Lower leg skin (tissue), 4 donors: Measurements from ENCODE around the gene BTN3A1. TPM values are rescaled to one million over a fixed set of nuclear protein-coding genes. Genes with fewer than 3 reads are reported as not detected.
A peak's percentile ranks its signal among the peaks of the same experiment; 100 is the strongest.
"Not testable (repeated sequence)": the region's sequence is repeated elsewhere in the genome, so short reads cannot be mapped to it uniquely, and the experiment has no call there.

ENCODE experiments used
- DNase-seq, 2 donors: peaks; one replicate each; pipeline ENCODE4 v3.0.0-alpha.2; 2019; ENCODE audit warnings: low spot score in 2 of 2
- H3K4me3 ChIP-seq: fragments of 200-600 bp; sonication (generic); 2 replicates; pipeline ENCODE4 v1.5.1; 2017; ENCODE audit warnings: mild to moderate bottlenecking, low read depth; ENCODE audit not compliant: poor library complexity, severe bottlenecking
- POLR2A ChIP-seq, 2 donors: fragments of 450-650 bp; IDR thresholded peaks; one replicate each; pipeline ENCODE4 v1.6.1; 2016 to 2017; ENCODE audit warnings: antibody characterized with exemption in 2 of 2, mild to moderate bottlenecking in 1 of 2, moderate library complexity in 1 of 2
- WGBS, 2 donors: methylation state at CpG; one replicate each; pipeline ENCODE4 v1.1.5; 2018; 5-methylcytosine and 5-hydroxymethylcytosine counted together
- intact Hi-C: fragments of 100-400 bp; cut with DNase I; formaldehyde crosslinking; loops from one replicate; pipeline ENCODE4 v1.15.0; 2023; ENCODE audit warnings: low total_unique reads
- total RNA-seq, 4 donors: library from RNA; depleted of rRNA; stranded (reverse); fragments of >200 nt; gene quantifications; one replicate each; pipeline ENCODE4 v1.1.0, GENCODE V29; 2016
- TF ChIP-seq, protein P1 (sequence below), 3 donors: fragments of 450-650 bp; IDR thresholded peaks; one replicate each; pipeline ENCODE4 v1.5.1; 2016; ENCODE audit warnings: antibody characterized with exemption in 3 of 3, mild to moderate bottlenecking in 3 of 3, moderate library complexity in 2 of 3

BTN3A1 gene
- total RNA-seq = 10 to 100 TPM; 10.4 to 17.7 (median 15.1) TPM

DNA sequence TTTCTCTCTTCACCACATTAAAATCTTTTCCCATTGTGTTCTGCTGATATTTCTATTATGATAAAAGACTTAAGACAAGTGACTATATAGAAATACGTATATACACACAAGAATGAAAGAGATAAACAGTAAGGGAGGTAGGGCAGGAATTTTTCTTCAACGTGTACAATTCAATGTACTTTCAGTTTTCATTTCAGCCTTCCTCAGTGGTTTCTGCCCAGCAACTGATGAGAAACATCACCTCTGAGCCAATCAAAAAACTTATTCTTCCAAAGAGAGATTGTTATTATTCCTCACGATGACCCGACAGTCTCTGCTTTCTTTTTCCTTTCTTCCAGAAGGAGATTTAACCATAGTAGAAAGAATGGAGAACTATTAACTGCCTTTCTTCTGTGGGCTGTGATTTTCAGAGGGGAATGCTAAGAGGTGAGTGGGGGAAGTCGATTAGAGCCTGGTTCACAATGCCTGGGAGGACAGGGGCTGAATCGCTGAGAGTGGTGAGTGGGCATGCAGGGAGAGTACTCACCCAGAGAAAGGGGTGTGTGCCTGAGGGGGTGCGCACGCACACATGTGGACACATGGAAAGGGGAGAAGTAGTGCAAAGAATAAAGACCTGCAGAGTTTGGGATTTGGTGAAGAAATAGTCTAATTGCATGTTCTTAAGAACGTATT, at the start of gene BTN3A1:
Gene BTN3A1, plus strand, starts transcription at position 289 of the 672 bp plus-strand sequence. CDS start 3,289 bp downstream, outside the sequence.
- intact Hi-C loops = no loop called here
- TF ChIP-seq POLR2A (IDR thresholded peaks at IDR 0.05) = no peak
- TF ChIP-seq, protein P1, sequence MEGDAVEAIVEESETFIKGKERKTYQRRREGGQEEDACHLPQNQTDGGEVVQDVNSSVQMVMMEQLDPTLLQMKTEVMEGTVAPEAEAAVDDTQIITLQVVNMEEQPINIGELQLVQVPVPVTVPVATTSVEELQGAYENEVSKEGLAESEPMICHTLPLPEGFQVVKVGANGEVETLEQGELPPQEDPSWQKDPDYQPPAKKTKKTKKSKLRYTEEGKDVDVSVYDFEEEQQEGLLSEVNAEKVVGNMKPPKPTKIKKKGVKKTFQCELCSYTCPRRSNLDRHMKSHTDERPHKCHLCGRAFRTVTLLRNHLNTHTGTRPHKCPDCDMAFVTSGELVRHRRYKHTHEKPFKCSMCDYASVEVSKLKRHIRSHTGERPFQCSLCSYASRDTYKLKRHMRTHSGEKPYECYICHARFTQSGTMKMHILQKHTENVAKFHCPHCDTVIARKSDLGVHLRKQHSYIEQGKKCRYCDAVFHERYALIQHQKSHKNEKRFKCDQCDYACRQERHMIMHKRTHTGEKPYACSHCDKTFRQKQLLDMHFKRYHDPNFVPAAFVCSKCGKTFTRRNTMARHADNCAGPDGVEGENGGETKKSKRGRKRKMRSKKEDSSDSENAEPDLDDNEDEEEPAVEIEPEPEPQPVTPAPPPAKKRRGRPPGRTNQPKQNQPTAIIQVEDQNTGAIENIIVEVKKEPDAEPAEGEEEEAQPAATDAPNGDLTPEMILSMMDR (IDR thresholded peaks at IDR 0.05) = no peak
- 0% methylated on average over 9 of the region's 9 CpGs for WGBS, 2 donors
- H3K4me3 ChIP-seq = peak within 1 kb of the TSS; percentile 61
- peak; percentile 82 to 91 for DNase-seq

DNA sequence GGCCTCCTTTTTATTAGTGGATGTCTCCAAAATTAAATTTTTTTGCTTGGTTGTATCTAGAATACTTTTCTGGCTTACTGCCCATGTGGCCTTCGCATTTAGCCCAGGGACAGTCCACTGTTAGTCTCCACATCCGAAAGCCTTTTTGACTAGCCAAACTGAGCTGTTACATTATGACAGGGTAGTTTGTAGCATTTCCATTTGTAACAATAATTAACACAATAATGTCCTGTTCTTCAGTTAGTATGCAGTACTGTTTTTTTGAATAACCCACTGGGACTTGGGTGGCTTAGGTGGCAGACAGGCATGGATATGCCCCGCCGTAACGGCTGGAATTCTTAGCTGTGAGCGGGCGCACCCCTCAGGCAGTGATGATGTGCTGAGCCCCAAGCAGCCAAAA, 49.8 kb upstream of the BTN3A1 start:
- 93 to 95% methylated on average over 7 of the region's 7 CpGs for WGBS, 2 donors
- H3K4me3 ChIP-seq = no peak overlapping the region
- no peak for DNase-seq
- no peak for TF ChIP-seq POLR2A (IDR thresholded peaks at IDR 0.05)
- TF ChIP-seq, protein P1 (IDR thresholded peaks at IDR 0.05) = no peak
- intact Hi-C loops = no loop called here

DNA sequence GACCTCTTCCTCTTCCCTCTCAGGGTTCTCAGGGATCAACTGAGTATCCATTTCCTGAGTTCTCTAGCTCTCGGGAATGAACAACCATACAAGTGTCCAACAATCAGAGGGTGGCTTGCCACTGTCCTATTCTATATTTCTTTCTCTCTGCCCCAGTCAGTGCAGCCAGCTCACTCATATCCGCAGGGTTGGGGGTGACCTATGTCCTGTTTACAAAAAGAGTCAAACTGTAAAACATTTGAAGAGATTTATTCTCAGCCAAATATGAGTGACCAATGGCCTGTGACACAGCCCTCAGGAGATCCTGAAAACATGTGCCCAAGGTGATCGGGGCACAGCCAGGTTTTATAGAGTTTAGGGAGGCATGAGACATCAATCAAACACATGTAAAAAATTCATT, 47.9 kb upstream of the BTN3A1 start:
- TF ChIP-seq, protein P1 (IDR thresholded peaks at IDR 0.05) = no peak
- no peak for TF ChIP-seq POLR2A (IDR thresholded peaks at IDR 0.05)
- DNase-seq = no peak
- intact Hi-C loops = no loop called here
- no peak overlapping the region for H3K4me3 ChIP-seq
- WGBS, 2 donors = 81 to 90% methylated on average over 3 of the region's 3 CpGs

DNA sequence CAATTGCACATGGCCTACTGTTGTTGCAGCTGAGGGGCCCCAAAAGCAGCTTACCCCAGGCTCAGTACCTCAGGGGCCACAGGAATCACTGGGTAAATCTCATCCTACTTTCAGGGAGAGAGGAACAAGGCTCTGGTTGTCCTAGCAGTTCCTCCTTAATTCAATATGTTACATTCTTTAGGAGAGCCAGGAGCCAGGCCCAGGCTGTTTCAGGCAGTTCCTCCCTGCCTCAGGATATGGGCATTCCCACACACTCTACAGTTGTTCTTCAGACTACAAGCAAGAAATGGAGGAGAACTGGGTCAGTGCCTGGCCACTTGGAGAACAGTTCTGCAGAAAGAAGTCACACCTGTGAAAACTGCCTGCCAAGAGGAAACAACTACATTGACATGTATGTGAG, 46.7 kb upstream of the BTN3A1 start:
- intact Hi-C loops = no loop called here

DNA sequence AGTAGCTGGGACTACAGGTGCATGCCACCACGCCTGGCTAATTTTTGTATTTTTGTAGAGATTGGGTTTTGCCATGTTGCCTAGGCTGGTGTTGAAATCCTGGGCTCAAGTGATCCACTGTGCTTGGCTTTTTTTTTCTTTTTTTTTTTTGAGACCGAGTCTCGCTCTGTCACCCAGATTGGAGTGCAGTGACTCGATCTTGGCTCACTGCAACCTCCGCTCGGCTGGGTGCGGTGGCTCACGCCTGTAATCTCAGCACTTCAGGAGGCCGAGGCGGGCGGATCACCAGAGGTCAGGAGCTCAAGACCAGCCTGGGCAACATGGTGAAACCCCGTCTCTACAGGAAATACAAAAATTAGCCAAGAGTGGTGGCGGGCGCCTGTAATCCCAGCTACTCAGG, 44.5 kb upstream of the BTN3A1 start:
- WGBS, 2 donors = 94 to 96% methylated on average over 14 of the region's 14 CpGs
- DNase-seq, H3K4me3 ChIP-seq, intact Hi-C loops: not testable (repeated sequence)

More for the DNA sequence above, 46.7 kb upstream of the BTN3A1 start:
- no peak overlapping the region for H3K4me3 ChIP-seq
- DNase-seq = no peak
- TF ChIP-seq POLR2A (IDR thresholded peaks at IDR 0.05) = no peak
- TF ChIP-seq, protein P1 (IDR thresholded peaks at IDR 0.05) = no peak

DNA sequence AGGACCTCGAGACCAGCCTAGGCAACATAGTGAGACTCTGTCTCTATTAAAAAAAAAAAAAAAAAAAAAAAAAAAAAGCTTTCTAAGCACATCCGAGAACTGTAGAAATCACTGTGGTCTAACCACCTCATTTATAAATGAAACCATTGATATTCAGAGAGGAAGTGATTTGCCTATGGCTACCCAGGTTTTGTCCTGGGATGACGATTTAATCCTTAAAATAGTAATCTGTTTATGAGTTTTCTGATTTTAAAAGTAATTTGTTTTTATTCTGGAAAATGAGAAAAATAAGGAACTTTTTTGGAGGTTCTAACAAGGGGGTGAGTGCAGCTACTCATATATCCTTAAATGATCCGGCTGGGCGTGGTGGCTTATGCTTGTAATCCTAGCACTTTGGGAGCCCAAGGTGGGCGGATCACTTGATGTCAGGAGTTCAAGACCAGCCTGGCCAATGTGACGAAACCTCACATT, 43.5 kb upstream of the BTN3A1 start:
- intact Hi-C loops = no loop called here
- DNase-seq = no peak
- TF ChIP-seq POLR2A (IDR thresholded peaks at IDR 0.05) = no peak
- TF ChIP-seq, protein P1 (IDR thresholded peaks at IDR 0.05) = no peak
- 74 to 89% methylated on average over 7 of the region's 7 CpGs for WGBS, 2 donors
- no peak overlapping the region for H3K4me3 ChIP-seq
